OCI-LY7 (cell line): ENCODE data around the gene CELF2. TPM values are rescaled to one million over a fixed set of nuclear protein-coding genes. Genes with fewer than 3 reads are reported as not detected.

Experiments
- BruUV-seq: library from RNA; stranded (reverse); fragments of 400-500 nt; replicated peaks from 2 replicates; lab custom pipeline; 2021; lab: Mats Ljungman, UMichigan
- CTCF ChIA-PET: fragments of 300-600 bp; sonication (Branson Sonifier 250); formaldehyde crosslinking; loops from one replicate; lab custom pipeline; 2022; ENCODE audit warnings: antibody characterized with exemption; ENCODE audit not compliant: unreplicated experiment; lab: Charles Lee
- POLR2A ChIA-PET: fragments of 300-600 bp; sonication (Branson Sonifier 250); formaldehyde crosslinking; loops from one replicate; lab custom pipeline; 2022; ENCODE audit warnings: antibody characterized with exemption; lab: Charles Lee
- DNase-seq: peaks from one replicate; pipeline ENCODE4 v3.0.0-alpha.2; 2015; ENCODE audit warnings: low spot score
- H2AFZ ChIP-seq: fragments of 200-600 bp; sonication (generic), shearing (Covaris generic); 2 replicates; pipeline ENCODE4 v1.6.1; 2014; ENCODE audit warnings: mild to moderate bottlenecking, antibody characterized with exemption, low read length, moderate library complexity
- H3K27ac ChIP-seq: fragments of 200-600 bp; sonication (generic); 2 replicates; pipeline ENCODE4 v1.5.1; 2014; ENCODE audit warnings: mixed run types, low read depth, mild to moderate bottlenecking, moderate library complexity, low read length, inconsistent platforms; ENCODE audit not compliant: poor library complexity, severe bottlenecking
- H3K36me3 ChIP-seq: fragments of 200-600 bp; sonication (generic); 2 replicates; pipeline ENCODE4 v1.6.1; 2014; ENCODE audit warnings: mild to moderate bottlenecking, antibody characterized with exemption, low read length, moderate library complexity, mixed read lengths; ENCODE audit not compliant: insufficient read depth
- H3K4me1 ChIP-seq: fragments of 200-600 bp; sonication (generic); 2 replicates; pipeline ENCODE4 v1.5.1; 2014; ENCODE audit warnings: mild to moderate bottlenecking, low read length; ENCODE audit not compliant: insufficient read depth, poor library complexity, severe bottlenecking
- H3K4me2 ChIP-seq: fragments of 200-600 bp; sonication (generic); 2 replicates; pipeline ENCODE4 v1.6.1; 2014; ENCODE audit warnings: mild to moderate bottlenecking, low read length
- H3K4me3 ChIP-seq: fragments of 200-600 bp; sonication (generic); 2 replicates; pipeline ENCODE4 v1.5.1; 2014; ENCODE audit warnings: mild to moderate bottlenecking, low read depth, low read length; ENCODE audit not compliant: poor library complexity, severe bottlenecking
- H3K79me2 ChIP-seq: fragments of 200-600 bp; sonication (generic); 2 replicates; pipeline ENCODE4 v1.6.1; 2016; ENCODE audit warnings: low read depth, mild to moderate bottlenecking, low read length, moderate library complexity, mixed read lengths; ENCODE audit not compliant: insufficient read depth
- H3K9me2 ChIP-seq: fragments of 200-600 bp; sonication (generic); 2 replicates; pipeline ENCODE4 v1.6.1; 2016; ENCODE audit warnings: mild to moderate bottlenecking, low read length, mixed read lengths; ENCODE audit not compliant: insufficient read depth
- H3K9me3 ChIP-seq: fragments of 200-600 bp; sonication (generic); 2 replicates; pipeline ENCODE4 v1.6.1; 2014; ENCODE audit warnings: mild to moderate bottlenecking, mixed run types, low read length, mixed read lengths
- H4K20me1 ChIP-seq: fragments of 200-600 bp; sonication (generic); 2 replicates; pipeline ENCODE4 v1.6.1; 2014; ENCODE audit warnings: mild to moderate bottlenecking, antibody characterized with exemption, low read length, moderate library complexity, mixed read lengths; ENCODE audit not compliant: insufficient read depth
- EZH2phosphoT487 ChIP-seq: fragments of 200-600 bp; sonication (generic); IDR thresholded peaks from 2 replicates; pipeline ENCODE4 v1.6.1; 2018; ENCODE audit warnings: low read depth, borderline replicate concordance, mild to moderate bottlenecking, mixed run types, antibody characterized with exemption, low read length, moderate library complexity, mixed read lengths
- intact Hi-C: fragments of 100-400 bp; cut with micrococcal nuclease; formaldehyde crosslinking; loops from one replicate; pipeline ENCODE4 v1.10.0; 2022; ENCODE audit not compliant: unreplicated experiment
- total RNA-seq, 2 experiments: library from RNA; depleted of rRNA in 1 of 2; stranded (reverse); fragments of >200 nt in 1 of 2; shearing (Covaris generic) in 1 of 2; gene quantifications; 2 replicates each; pipeline ENCODE4 v1.2.3, GENCODE V29; 2014 to 2022
- TF ChIP-seq, protein P1 (sequence below): fragments of 200-600 bp; sonication (generic); conservative IDR thresholded peaks from 2 replicates; pipeline ENCODE4 v1.5.1; 2014; ENCODE audit warnings: mild to moderate bottlenecking, antibody characterized with exemption, low read length, moderate library complexity, mixed read lengths

Gene CELF2
- total RNA-seq, 2 experiments from 2014 or later, result 5.4 to 19.1 TPM

DNA sequence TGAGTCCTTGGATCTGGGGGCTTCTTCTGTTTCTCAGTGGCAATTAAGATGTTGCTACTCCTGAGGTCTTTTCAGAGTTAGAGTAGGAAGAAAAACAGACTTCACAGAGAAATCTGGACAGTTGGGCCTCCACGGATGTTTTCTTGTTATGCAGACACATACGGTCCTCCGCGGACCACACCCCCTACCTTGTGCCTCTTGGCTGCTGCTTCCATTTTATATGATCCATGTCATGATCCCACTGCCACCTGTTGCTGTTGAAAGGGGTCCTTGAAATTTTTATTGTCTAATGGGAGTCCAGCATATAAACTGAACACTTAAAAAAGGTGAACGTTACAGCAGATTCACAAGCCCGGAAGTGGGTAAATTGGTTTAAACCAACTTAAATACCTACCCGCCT, 8.3 kb downstream of the CELF2 start:
- intact Hi-C loops, result no loop called here
- TF ChIP-seq, protein P1, sequence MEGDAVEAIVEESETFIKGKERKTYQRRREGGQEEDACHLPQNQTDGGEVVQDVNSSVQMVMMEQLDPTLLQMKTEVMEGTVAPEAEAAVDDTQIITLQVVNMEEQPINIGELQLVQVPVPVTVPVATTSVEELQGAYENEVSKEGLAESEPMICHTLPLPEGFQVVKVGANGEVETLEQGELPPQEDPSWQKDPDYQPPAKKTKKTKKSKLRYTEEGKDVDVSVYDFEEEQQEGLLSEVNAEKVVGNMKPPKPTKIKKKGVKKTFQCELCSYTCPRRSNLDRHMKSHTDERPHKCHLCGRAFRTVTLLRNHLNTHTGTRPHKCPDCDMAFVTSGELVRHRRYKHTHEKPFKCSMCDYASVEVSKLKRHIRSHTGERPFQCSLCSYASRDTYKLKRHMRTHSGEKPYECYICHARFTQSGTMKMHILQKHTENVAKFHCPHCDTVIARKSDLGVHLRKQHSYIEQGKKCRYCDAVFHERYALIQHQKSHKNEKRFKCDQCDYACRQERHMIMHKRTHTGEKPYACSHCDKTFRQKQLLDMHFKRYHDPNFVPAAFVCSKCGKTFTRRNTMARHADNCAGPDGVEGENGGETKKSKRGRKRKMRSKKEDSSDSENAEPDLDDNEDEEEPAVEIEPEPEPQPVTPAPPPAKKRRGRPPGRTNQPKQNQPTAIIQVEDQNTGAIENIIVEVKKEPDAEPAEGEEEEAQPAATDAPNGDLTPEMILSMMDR, result no peak
- TF ChIP-seq EZH2phosphoT487, result no peak
- no peak overlapping the region for H3K27ac ChIP-seq
- no peaks in the 10 kb centered on the region for H3K9me2 ChIP-seq
- H3K9me3 ChIP-seq, result no peaks in the 10 kb centered on the region
- no peaks in the 10 kb centered on the region for H4K20me1 ChIP-seq
- no peak for DNase-seq
- no peak overlapping the region for H2AFZ ChIP-seq
- H3K4me3 ChIP-seq, result no peak overlapping the region
- no peak overlapping the region for H3K4me2 ChIP-seq
- BruUV-seq, result no TSS peak
- CTCF ChIA-PET, result no interaction called here
- POLR2A ChIA-PET, result no interaction called here
- no peaks in the 10 kb centered on the region for H3K4me1 ChIP-seq
- no peaks in the 10 kb centered on the region for H3K36me3 ChIP-seq
- H3K79me2 ChIP-seq, result no peaks in the 10 kb centered on the region

DNA sequence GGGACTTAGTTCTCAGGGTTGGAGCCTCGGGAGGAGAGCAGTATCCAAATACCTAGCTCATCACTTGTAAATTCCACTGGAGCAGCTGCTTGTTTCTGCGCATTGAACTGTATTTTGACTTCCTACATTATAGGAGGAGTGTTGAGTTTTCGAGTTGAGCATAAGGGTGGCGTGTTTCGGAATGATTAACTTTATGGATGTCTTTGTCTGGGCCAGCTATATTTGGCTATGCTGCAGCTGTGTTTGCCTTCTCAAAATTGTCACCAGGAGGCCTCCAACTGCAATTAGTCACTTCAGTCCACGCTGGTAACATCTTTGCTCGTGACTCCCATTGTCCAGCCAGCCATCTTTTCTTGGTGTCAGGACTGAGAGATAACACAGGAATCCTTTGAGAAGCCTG, 9.1 kb downstream of the CELF2 start:
- Histone ChIP-seq H4K20me1 (no peaks in the 10 kb centered on the region), H2AFZ (no peak overlapping the region), H3K4me2 (no peak overlapping the region), H3K9me2 (no peaks in the 10 kb centered on the region), H3K4me3 (no peak overlapping the region), H3K9me3 (no peaks in the 10 kb centered on the region), H3K36me3 (no peaks in the 10 kb centered on the region), H3K4me1 (no peaks in the 10 kb centered on the region), H3K79me2 (no peaks in the 10 kb centered on the region), H3K27ac (no peak overlapping the region)
- no peak for DNase-seq
- BruUV-seq, result no TSS peak
- ChIA-PET CTCF (no interaction called here), POLR2A (no interaction called here)
- TF ChIP-seq, protein P1, result no peak
- intact Hi-C loops, result no loop called here

DNA sequence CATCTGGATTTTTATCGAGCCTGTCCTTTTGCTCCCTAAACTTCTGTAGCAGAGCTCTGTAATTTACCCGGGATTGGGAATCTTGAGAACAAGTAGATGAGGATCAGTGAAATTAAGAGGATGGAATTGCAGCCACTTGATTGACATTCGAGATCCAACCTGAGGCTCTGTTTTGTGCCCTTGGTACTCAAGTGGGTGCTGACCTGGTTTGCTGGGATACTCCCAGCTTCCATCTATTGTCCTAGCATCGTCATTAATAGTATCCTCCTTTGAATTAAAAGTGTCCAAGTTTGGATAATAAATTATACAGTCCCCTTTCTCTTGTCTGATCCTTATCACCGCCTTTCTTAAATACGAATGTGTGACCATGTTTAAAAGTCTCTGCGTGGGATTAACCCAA, 17.1 kb downstream of the CELF2 start:
- no peak for DNase-seq
- CTCF ChIA-PET, result no interaction called here
- Histone ChIP-seq H3K9me2 (no peaks in the 10 kb centered on the region), H3K4me2 (no peak overlapping the region), H3K4me3 (no peak overlapping the region), H2AFZ (no peak overlapping the region), H4K20me1 (no peaks in the 10 kb centered on the region), H3K79me2 (no peaks in the 10 kb centered on the region), H3K9me3 (no peaks in the 10 kb centered on the region), H3K36me3 (no peaks in the 10 kb centered on the region), H3K27ac (no peak overlapping the region), H3K4me1 (no peaks in the 10 kb centered on the region)
- no peak for TF ChIP-seq EZH2phosphoT487
- TF ChIP-seq, protein P1, result no peak
- BruUV-seq, result no TSS peak
- intact Hi-C loops, result no loop called here
- POLR2A ChIA-PET, result interaction anchor here (0.7 kb wide), 1 partner anchor 239 kb away, joined by 3 read pairs; no protein-coding TSS in a partner anchor
